GM21529 (cell line): ENCODE results near the gene TYROBP.
A peak's percentile ranks its signal among the peaks of the same experiment; 100 is the strongest.
"Not testable (repeated sequence)": the region's sequence is repeated elsewhere in the genome, so short reads cannot be mapped to it uniquely, and the experiment has no call there.

Experiments
- ATAC-seq: cut with Tn5 transposase; IDR thresholded peaks from one replicate; pipeline ENCODE4 v1.9.1; 2021; ENCODE audit not compliant: unreplicated experiment

TYROBP gene

DNA sequence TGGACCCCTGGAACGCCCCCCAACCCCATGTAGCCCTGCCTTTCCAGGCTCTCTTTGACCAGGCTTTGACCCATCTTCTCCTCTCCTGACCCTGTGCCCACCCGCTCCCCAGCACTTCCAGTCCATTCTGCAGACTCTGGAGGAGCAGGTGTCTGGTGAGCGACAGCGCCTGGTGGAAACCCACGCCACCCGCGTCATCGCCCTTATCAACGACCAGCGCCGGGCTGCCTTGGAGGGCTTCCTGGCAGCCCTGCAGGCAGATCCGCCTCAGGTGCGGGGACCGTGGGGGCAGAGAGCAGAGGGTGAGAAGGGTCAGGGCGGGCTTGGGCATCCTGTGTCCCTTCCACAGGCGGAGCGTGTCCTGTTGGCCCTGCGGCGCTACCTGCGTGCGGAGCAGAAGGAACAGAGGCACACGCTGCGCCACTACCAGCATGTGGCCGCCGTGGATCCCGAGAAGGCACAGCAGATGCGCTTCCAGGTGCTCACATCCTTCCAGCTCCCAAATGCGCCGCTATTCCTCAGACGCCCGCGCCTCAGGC, 33.6 kb downstream of the TYROBP start:
- ATAC-seq: no peak

DNA sequence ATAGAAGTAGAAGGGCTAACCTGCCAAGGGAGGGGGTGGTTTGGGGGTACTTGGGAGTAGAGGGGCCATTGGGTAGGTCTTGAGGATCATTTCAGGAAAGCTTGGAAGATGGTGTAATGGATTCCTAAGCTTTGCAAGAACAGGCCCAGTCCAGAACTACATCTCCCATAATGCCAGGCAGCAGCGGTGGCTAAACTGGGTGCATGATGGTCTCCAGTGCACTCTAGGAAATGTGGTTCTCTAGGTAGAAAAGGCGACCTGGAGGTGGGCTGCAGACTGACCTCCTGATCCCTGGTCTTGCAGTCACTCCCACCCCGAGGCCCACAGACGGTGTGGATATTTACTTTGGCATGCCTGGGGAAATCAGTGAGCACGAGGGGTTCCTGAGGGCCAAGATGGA, 35.9 kb downstream of the TYROBP start:
- ATAC-seq: no peak

DNA sequence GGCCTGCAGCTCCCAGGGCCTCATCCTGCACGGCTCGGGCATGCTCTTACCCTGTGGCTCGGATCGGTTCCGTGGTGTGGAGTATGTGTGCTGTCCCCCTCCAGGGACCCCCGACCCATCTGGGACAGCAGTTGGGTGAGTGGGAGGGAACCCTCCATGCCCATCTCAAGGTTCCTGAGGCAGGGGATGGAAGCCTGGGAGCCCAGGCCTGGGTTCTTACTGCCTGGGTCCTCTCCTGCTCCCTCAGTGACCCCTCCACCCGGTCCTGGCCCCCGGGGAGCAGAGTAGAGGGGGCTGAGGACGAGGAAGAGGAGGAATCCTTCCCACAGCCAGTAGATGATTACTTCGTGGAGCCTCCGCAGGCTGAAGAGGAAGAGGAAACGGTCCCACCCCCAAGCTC, 36.5 kb downstream of the TYROBP start:
- no peak for ATAC-seq

DNA sequence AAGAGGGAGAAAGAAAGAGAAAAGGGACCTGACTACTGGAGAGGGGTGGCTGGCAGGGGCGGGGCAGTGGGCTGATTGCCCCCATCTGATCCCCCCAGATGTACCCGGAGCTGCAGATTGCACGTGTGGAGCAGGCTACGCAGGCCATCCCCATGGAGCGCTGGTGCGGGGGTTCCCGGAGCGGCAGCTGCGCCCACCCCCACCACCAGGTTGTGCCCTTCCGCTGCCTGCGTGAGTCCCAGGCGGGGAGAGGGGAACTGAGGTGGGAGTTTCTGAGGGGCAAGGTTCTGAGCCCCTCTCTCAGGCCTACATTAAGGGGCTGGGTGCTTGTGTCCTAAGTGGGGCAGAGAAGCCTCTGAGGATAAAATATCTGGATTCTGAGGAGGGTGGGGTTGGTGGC, 37.3 kb downstream of the TYROBP start:
- no peak for ATAC-seq

DNA sequence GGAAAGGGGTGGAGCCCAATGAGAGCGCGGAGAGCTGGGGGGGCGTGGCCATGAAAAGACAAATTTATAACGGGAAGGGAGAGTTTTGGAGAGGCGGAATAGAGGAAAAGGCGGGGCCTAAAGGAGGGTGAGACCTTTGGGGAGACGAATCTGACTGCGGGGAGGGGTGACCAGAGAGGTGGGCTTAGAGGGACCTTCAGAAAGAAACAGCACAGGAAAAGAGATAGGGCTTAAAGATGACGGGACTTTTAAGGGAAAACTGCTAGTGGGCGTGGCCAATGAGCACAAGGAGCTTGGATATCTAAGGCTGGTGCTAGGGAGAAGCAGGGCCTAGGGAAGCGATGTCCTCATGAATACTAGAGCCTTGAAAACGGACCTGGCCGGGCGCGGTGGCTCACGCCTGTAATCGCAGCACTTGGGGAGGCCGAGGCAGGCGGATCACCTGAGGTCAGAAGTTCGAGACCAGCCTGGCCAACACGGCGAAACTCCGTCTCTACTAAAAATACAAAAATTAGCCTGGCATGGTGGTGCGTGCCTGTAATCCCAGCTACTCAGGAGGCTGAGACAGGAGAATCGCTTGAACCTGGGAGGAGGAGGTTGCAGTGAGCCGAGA, 37.9 kb downstream of the TYROBP start:
- ATAC-seq: not testable (repeated sequence)

DNA sequence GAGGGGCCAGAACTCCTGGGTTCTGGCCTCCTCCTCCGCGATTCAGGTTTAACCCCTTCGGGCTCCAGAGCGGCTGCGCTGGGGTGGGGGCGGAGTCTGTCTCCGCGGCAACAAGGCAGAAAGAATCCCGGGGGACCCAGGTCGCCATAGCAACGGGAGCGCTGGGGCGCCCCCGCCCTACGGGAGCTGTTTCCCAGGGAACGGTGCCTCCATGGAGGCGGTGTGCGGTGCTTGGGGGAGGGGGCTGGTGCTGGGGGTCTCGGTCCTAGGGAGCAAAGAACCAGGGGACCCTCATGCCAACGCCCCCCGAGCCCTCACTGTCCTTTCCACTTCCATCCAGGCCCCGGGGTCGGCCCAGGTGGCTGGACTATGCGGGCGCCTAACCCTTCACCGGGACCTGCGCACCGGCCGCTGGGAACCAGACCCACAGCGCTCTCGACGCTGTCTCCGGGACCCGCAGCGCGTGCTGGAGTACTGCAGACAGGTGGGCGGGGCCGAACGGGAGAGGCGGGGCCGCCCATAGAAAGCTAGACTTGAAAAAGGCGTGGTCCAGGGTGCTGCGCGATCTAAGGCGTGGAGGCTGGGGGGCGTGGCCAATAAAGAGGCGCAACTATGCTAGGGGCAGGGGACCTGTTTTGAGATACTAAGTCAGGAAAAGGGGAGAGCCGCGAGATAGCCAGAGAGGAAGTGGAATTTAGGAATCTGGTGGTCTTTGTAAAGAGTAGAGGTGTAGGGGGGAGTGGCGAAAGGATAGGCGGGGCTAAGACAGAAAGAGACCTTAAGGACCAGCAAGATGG, 38.6 kb downstream of the TYROBP start:
- ATAC-seq: peak; percentile 70

DNA sequence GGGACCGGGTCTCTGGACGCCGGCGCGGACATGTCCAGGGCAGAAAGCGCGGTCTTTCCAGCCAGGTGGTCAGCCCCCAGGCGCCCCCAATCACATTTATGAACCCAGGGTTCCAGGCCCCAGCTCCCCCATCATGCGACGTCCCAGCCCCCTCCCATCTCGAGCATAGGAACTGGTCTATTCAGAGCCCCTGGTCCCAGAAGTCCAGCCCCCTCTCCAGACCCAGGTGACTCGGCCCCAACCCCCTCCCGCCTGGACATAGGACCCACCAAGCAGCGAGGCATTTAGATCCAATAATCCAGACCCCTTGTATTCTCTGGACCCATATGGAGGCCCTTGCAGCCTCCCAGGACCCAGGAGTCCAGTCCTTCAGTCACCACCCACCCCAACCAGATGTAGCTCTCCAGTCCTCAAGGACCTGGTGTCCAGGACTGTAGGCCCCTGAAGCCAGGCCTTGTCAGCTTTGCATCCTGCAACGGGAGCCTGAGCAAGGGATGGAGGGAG, 39.2 kb downstream of the TYROBP start:
- ATAC-seq: no peak

DNA sequence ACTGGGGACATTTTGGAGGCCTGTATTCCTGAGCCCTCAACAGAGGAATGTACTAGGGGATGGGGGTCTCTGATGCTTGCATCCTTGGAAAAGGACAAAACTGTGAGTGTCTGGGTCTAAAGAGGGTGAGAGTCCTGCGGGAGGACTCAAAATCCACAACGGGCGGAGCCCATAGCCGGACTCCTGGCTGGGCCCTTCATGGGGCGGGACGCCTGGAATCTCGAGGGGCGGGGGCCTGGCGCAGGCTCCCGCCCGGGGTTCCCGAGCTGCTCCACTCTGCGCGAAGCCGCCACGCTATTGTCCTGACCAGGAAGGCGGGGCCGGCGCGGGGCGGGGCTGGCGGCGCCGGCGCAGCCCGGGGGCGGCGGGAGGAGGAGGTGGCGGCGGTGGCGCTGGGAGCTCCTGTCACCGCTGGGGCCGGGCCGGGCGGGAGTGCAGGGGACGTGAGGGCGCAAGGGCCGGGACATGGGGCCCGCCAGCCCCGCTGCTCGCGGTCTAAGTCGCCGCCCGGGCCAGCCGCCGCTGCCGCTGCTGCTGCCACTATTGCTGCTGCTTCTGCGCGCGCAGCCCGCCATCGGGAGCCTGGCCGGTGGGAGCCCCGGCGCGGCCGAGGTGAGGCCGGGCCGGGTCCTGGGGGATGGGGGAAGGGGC, 39.8 kb downstream of the TYROBP start, which contains the start of gene APLP1:
APLP1 (plus strand) TSS at position 403 of the 651 bp plus-strand sequence; CDS start at position 466, 63 bp downstream.
- ATAC-seq: no peak

DNA sequence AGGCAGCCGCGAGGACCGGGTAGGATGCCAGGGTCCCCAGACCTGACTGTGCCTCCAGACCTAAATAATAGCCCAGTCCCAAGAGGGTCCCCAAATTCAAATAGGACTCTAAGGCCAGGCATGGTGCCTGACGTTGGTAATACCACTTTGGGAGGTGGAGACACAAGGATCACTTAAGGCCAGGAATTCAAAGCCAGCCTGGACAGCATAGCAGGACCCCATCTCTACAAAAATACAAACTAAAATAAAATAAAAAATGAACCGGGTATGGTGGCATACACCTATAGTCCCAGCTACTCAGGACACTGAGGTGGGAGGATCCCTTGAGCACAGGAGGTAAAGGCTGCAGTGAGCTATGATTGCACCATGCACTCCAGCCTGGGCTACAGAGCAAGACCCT, 45.1 kb downstream of the TYROBP start:
- ATAC-seq: no peak

DNA sequence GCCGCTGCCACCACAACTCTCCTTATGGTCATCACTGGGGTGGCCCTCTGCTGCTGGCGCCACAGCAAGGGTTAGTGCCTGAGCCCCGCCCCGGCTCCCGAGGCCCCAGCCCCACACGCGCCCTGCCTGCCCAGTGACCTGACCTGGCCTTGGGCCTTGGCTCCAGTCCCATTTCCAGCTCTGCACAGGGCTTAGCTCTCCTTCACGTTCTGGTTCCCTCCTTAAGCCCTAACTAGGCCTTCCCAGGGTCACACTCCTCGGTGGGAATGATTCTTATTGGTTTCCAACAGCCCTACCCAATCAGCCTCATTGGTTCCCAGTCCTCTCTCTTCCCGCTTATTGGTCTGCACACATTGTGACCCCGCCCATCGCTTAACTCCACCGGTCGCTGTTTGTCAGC, 45.6 kb downstream of the TYROBP start:
- ATAC-seq: no peak

DNA sequence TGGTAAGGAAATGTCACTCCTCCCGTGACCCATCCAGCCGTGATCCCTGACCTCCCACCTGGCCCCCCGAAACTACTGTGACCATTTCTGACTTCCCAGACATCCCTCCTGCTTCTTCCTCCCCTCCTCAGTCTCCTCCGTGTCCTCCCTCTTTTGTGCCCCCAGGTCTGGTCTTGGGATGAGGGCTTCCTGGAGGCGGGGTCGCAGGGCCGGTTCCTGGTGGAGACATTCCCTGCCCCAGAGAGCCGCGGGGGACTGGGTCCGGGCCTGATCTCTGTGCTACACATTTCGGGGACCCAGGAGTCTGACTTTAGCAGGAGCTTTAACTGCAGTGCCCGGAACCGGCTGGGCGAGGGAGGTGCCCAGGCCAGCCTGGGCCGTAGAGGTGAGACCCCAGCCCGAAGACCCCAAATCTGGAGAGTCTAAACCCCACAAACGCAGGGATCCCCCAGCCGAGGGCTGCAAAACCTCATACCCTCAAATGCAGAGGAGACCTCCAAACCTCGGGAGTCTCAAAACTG, 46.4 kb downstream of the TYROBP start:
- ATAC-seq: no peak

DNA sequence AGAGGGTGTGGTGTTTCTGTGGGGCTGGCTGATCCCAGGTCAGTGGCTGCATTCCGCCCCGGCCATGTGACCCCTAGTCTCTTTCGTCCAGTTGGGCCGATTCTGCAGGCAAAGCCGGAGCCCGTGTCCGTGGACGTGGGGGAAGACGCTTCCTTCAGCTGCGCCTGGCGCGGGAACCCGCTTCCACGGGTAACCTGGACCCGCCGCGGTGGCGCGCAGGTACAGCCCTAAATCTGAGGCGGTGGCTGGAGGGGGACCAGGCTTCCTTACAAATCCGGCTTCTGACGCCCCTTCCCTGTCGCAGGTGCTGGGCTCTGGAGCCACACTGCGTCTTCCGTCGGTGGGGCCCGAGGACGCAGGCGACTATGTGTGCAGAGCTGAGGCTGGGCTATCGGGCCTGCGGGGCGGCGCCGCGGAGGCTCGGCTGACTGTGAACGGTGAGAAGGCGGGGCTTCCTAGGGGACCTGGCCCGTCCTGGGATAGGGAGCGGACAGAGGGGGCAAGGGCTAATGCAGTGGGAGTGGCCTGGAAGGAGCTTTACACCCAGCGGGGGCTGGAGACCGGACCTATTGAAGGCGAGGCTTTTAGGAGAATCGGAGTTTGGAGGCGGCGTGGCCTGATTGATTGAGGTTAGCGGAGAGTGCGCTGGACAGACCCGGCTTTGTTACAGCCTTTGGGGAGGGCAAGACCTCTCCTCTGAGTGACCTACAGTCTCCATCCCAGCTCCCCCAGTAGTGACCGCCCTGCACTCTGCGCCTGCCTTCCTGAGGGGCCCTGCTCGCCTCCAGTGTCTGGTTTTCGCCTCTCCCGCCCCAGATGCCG, 47.1 kb downstream of the TYROBP start:
- ATAC-seq: no peak

DNA sequence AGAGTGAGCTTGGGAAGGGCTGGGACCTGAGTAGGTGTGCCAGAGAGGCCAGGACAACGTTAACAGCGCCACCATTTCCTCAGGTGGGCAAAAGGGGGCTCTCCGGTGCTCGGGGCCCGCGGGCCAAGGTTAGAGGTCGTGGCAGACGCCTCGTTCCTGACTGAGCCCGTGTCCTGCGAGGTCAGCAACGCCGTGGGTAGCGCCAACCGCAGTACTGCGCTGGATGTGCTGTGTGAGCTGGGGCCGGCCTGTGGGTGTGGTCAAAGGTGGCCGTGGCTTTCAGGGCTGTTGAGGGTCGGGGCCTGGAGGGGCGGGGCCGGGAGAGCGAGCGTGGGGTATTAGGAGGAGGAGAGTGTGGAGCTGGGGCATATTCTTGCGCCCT, 47.7 kb downstream of the TYROBP start:
- ATAC-seq: no peak

DNA sequence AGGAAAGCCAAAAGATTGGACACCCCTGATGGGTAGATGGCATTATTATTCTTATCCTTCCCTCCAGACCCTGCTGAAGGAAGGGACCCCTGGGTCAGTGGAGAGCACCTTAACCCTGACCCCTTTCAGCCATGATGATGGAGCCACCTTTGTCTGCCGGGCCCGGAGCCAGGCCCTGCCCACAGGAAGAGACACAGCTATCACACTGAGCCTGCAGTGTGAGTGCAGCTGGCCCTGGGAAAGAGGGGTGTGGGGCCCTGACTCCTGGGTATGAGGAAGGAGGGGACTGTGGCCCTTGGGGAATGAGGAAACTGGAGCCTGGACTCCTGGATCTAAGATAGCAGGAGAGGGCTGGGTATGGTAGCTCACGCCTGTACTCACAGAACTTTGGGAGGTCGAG, 48.7 kb downstream of the TYROBP start:
- no peak for ATAC-seq

DNA sequence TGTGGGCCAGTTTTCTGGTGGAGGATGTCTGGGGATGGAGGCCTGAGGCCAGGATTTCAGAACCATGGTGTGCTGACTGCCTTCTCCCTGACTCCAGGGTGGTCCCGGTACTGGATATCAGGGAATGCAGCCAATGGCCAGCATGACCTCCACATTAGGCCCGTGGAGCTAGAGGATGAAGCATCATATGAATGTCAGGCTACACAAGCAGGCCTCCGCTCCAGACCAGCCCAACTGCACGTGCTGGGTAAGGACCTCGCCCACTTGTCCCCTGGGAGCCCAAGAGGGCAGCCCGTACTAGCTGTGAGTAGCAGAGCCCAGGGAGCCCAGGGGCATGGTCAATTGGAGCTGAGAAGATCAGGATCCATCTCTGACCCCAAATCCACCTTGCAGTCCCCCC, 49.8 kb downstream of the TYROBP start:
- no peak for ATAC-seq

DNA sequence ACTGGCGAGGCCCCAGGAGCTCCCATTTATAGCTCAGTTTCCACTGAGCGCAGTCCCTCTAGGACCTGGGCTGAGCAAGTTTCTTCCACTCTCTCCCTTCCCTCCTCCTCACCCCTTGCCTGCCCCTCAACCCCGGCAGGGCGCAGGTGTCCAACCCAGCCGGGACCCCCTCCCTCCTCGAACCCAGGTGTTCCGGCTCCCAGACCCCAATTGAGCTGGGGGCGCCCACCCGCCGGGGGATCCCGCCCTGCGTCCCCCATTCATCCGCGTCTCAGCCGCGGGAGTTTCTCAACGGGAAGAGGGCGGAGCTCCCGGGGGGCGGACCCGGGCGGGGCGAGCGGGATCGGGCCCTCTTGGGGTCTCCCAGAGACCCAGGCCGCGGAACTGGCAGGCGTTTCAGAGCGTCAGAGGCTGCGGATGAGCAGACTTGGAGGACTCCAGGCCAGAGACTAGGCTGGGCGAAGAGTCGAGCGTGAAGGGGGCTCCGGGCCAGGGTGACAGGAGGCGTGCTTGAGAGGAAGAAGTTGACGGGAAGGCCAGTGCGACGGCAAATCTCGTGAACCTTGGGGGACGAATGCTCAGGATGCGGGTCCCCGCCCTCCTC, 51.4 kb downstream of the TYROBP start, which contains the start of gene KIRREL2:
KIRREL2 (plus strand) TSS at position 366 of the 604 bp plus-strand sequence; CDS start at position 575, 209 bp downstream.
- ATAC-seq: no peak
